ENCODE measurements around the gene PTDSS2.

Gene PTDSS2

GRCh38 chr11:438101-438844, 11.8 kb upstream of the PTDSS2 start:
- no peaks in the 10 kb centered on the region for H4K20me1 ChIP-seq (ENCODE audit: insufficient read depth, low read length)
- H3F3A ChIP-seq (ENCODE audit: insufficient read depth, low read length): no peaks in the 10 kb centered on the region
- no peak overlapping the region for H3K4me3 ChIP-seq (ENCODE audit: low read length)
- DNase-seq: no peak
- no peak overlapping the region for H3K9ac ChIP-seq (ENCODE audit: low read length)
- no peaks in the 10 kb centered on the region for H3K9me3 ChIP-seq (replicated peaks; ENCODE audit: insufficient read depth, low read length)
- no peak overlapping the region for H3K4me2 ChIP-seq (ENCODE audit: low read depth, low read length)
- H3K27me3 ChIP-seq (replicated peaks; ENCODE audit: insufficient read depth, low read length): peaks cover 18% of the 10 kb centered on the region; the same call in 1 of the 2 replicates
- no peak overlapping the region for H2AFZ ChIP-seq (ENCODE audit: low read length)
- H3K36me3 ChIP-seq (replicated peaks; ENCODE audit: insufficient read depth, low read length): no peaks in the 10 kb centered on the region
- H3K4me1 ChIP-seq (ENCODE audit: low read length): 0 out of 2 replicates have a peak, but pooled peaks cover 3% of the 10 kb centered on the region
- no peaks in the 10 kb centered on the region for H3K9me2 ChIP-seq (replicated peaks; ENCODE audit: insufficient read depth, low read length)
- H3K27ac ChIP-seq (ENCODE audit: low read length): no peak overlapping the region
- TF ChIP-seq EZH2phosphoT487 (IDR thresholded peaks at IDR 0.05; ENCODE audit: low read length) (no peak), CTCF (IDR thresholded peaks at IDR 0.05; ENCODE audit: low read length) (no peak), EZH2 (optimal IDR thresholded peaks at IDR 0.05; ENCODE audit: low read depth, low read length) (no peak)
- no peaks in the 10 kb centered on the region for H3K79me2 ChIP-seq (ENCODE audit: low read length)

- Histone ChIP-seq H3F3A (ENCODE audit: insufficient read depth, low read length) (peaks cover 3% of the 10 kb centered on the region; the same call in 1 of the 2 replicates), H3K9ac (ENCODE audit: low read length) (no peak overlapping the region), H3K9me2 (replicated peaks; ENCODE audit: insufficient read depth, low read length) (no peaks in the 10 kb centered on the region)
Observed at GRCh38 chr11:439315-440064, 10.6 kb upstream of the PTDSS2 start.

More at GRCh38 chr11:439315-440064, 10.6 kb upstream of the PTDSS2 start:
- H3K79me2 ChIP-seq (ENCODE audit: low read length): no peaks in the 10 kb centered on the region
- H3K27me3 ChIP-seq (replicated peaks; ENCODE audit: insufficient read depth, low read length): peaks cover 30% of the 10 kb centered on the region
- no peak for DNase-seq
- H3K4me3 ChIP-seq (ENCODE audit: low read length): no peak overlapping the region
- H2AFZ ChIP-seq (ENCODE audit: low read length): no peak overlapping the region
- no peaks in the 10 kb centered on the region for H4K20me1 ChIP-seq (ENCODE audit: insufficient read depth, low read length)
- H3K4me1 ChIP-seq (ENCODE audit: low read length): 0 out of 2 replicates have a peak, but pooled peaks cover 3% of the 10 kb centered on the region
- no peaks in the 10 kb centered on the region for H3K36me3 ChIP-seq (replicated peaks; ENCODE audit: insufficient read depth, low read length)
- TF ChIP-seq EZH2phosphoT487 (IDR thresholded peaks at IDR 0.05; ENCODE audit: low read length): no peak
- TF ChIP-seq CTCF (IDR thresholded peaks at IDR 0.05; ENCODE audit: low read length): no peak
- no peak for TF ChIP-seq EZH2 (optimal IDR thresholded peaks at IDR 0.05; ENCODE audit: low read depth, low read length)
- no peak overlapping the region for H3K27ac ChIP-seq (ENCODE audit: low read length)
- H3K4me2 ChIP-seq (ENCODE audit: low read depth, low read length): no peak overlapping the region
- H3K9me3 ChIP-seq (replicated peaks; ENCODE audit: insufficient read depth, low read length): no peaks in the 10 kb centered on the region
